Activated T-helper 2 cell treated with anti-CD3 and anti-CD28 coated beads, Interferon-gamma antibody, Interleukin-2, Interleukin-4, amounts not matched to agents 10 μg/mL and 5 μg/mL and 100 μg/mL, durations not matched to agents 14 hours and 24 hours and 36 hours (primary cell): ENCODE data around the gene NFS1. TPM values are rescaled to one million over a fixed set of nuclear protein-coding genes. Genes with fewer than 3 reads are reported as not detected.

Source experiments
- DNase-seq: peaks from one replicate; pipeline ENCODE4 v3.0.0; 2021; ENCODE audit warnings: low spot score
- H3K27ac Mint-ChIP-seq: one replicate; pipeline ENCODE4 v1.8.0; 2021; ENCODE audit warnings: mixed read lengths
- H3K27me3 Mint-ChIP-seq: one replicate; pipeline ENCODE4 v1.8.0; 2021; ENCODE audit warnings: low read depth, mixed read lengths
- H3K36me3 Mint-ChIP-seq: one replicate; pipeline ENCODE4 v1.8.0; 2021; ENCODE audit warnings: low read depth, mixed read lengths
- H3K4me1 Mint-ChIP-seq: one replicate; pipeline ENCODE4 v1.8.0; 2021; ENCODE audit warnings: low read depth, mixed read lengths
- H3K4me3 Mint-ChIP-seq: one replicate; pipeline ENCODE4 v1.8.0; 2021; ENCODE audit warnings: low read depth, mild to moderate bottlenecking, moderate library complexity, mixed read lengths
- H3K9me3 Mint-ChIP-seq: one replicate; pipeline ENCODE4 v1.8.0; 2021; ENCODE audit warnings: mixed read lengths
- intact Hi-C: fragments of 100-400 bp; cut with micrococcal nuclease; formaldehyde crosslinking; loops from one replicate; pipeline ENCODE4 v1.15.1; 2023
- total RNA-seq: library from RNA; stranded (reverse); gene quantifications from 2 replicates; pipeline ENCODE4 v1.2.3, GENCODE V29; 2022

The NFS1 gene
- total RNA-seq, 1 donor from 2014 or later, result 39.1 TPM

DNA sequence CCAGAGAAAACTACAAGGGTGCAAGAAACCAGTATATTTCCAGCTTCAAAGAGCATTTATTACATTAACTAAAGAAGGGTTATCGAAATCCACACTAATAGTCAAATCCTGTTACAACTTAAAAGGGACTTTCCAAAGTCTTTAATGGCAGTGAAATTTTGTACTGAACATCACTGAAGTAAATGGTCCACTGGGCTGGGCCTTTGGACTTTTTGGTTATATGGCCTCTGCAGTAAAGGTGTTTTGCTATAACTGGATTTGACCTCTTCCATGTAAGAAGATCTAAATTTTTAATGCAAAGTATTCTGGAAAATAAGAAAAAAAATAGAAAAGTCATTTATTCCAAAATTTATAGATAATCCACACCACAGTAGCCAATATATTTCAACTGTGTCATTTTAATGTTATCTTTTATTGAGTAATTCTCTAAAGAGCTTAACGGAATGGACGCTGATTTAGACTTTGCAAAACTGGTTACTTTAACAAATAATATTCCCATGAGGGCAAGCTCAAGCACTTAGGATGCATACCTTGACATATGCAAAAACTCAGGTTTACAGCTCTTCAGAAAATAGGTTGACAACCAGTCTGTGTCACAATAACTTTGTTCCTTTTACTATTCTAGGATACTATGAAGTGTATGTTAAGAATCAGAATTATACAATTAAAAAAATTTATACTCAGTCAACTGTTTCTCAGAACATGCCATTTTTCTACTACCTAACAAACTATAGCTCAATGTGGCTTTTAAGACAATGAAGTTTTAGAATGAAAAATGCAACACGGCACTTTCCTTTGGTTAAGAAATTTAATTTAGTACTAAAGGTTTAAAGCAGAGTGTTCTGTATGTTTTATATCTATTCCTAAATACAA lies 35.9 kb upstream of the NFS1 start:
- H3K36me3 Mint-ChIP-seq, result peaks cover 91% of the 10 kb centered on the region
- no peaks in the 10 kb centered on the region for H3K9me3 Mint-ChIP-seq

DNA sequence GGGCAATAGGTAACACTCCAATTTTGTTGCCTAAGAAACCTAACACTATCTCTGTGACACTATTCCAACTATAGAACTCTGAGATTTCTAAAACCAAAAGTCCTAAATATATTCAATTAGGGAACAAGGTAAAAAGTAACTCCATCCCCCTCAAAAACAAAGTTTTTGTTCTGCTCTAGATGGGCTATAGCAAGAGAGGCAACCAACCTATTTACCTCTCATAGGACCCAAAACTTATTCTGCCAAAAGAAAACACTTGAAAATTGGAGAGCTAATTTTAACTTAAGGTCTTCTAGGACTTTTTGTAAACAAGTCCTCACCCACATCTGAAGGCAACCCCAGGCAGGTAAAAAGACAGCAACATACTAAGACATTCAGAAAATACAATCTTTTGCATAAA lies 35.2 kb upstream of the NFS1 start:
- Mint-ChIP-seq H3K36me3 (peaks cover 91% of the 10 kb centered on the region), H3K9me3 (no peaks in the 10 kb centered on the region), H3K4me1 (peaks cover 41% of the 10 kb centered on the region), H3K27ac (peak overlapping the region; percentile 19), H3K27me3 (no peaks in the 10 kb centered on the region), H3K4me3 (peak overlapping the region; percentile 27)
- intact Hi-C loops, result no loop called here
- no peak for DNase-seq

More for the DNA sequence above, 35.9 kb upstream of the NFS1 start:
- Mint-ChIP-seq H3K4me3 (no peak overlapping the region), H3K4me1 (peaks cover 45% of the 10 kb centered on the region), H3K27ac (no peak overlapping the region), H3K27me3 (no peaks in the 10 kb centered on the region)
- DNase-seq, result no peak
- intact Hi-C loops, result no loop called here

DNA sequence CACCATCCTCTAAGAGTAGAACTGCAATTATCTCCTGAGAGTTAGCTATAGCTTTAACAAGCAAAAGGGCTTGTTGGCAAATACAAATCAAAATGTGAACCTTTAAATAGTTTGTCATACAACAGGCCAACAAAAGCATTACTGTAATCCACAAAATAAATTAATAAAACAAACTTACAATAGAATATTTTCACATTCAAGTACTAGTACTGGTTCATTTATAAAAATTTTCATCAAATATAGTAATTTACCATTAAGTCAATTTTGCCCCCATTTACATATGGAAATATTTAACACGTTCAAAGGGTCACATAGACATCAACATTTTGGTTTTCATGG lies 33.5 kb upstream of the NFS1 start:
- Mint-ChIP-seq H3K4me3 (peak overlapping the region; percentile 8), H3K36me3 (peaks cover 82% of the 10 kb centered on the region), H3K27me3 (no peaks in the 10 kb centered on the region), H3K9me3 (no peaks in the 10 kb centered on the region), H3K4me1 (peaks cover 30% of the 10 kb centered on the region), H3K27ac (no peak overlapping the region)
- intact Hi-C loops, result no loop called here
- DNase-seq, result no peak

DNA sequence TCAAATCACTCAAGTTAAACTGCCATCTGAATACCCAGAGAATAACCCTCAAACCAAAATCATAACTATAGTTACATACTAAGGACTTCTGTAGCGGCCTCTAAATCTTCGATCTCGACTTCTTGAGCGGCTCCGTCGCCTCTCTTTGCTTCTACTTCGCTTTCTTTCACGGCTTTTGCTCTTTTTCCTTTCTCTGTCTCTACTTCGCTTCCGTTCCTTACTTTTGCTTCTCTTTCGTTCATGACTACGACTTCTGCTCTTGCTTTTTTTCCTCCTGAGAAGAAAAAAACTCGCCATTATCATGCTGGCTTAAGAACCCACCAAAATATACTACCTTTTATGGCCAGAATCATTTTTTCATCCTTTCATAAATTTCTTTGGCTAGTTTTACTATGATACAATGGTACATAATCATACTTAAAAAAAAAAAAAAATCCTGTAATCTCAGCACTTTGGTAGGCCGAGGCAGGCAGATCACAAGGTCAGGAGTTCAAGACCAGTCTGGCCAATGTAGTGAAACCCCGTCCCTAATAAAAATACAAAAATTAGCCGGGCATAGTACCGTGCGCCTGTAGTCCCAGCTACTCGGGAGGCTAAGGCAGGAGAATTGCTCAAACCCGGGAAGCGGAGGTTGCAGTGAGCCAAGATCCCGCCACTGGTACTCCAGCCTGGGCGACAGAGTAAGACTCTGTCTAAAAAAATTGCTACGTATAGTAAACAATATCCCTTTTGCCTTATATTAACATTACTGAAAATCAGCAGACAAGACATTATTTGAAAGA lies 32.9 kb upstream of the NFS1 start:
- Mint-ChIP-seq H3K9me3 (no peaks in the 10 kb centered on the region), H3K27me3 (no peaks in the 10 kb centered on the region), H3K4me1 (peaks cover 30% of the 10 kb centered on the region), H3K27ac (peak overlapping the region; percentile 6), H3K4me3 (no peak overlapping the region), H3K36me3 (peaks cover 81% of the 10 kb centered on the region)
- intact Hi-C loops, result no loop called here
- no peak for DNase-seq

DNA sequence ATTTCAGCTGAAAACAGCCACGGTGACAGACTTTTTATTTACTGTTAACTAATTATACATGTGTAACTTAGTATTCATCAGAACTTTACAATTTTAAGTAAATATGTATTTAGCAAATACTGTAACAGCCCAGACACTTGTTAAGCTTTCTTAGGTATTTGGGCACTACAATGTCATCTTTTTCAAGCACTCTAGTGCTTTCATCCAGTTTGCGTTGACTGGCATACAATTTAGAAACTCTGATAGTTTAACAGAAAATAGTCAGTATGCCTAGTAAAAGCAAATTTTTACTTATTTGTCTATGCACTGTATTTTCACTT lies 32.3 kb upstream of the NFS1 start:
- Mint-ChIP-seq H3K4me3 (no peak overlapping the region), H3K27me3 (no peaks in the 10 kb centered on the region), H3K9me3 (no peaks in the 10 kb centered on the region), H3K36me3 (peaks cover 81% of the 10 kb centered on the region), H3K4me1 (peaks cover 34% of the 10 kb centered on the region), H3K27ac (no peak overlapping the region)
- intact Hi-C loops, result no loop called here
- no peak for DNase-seq

DNA sequence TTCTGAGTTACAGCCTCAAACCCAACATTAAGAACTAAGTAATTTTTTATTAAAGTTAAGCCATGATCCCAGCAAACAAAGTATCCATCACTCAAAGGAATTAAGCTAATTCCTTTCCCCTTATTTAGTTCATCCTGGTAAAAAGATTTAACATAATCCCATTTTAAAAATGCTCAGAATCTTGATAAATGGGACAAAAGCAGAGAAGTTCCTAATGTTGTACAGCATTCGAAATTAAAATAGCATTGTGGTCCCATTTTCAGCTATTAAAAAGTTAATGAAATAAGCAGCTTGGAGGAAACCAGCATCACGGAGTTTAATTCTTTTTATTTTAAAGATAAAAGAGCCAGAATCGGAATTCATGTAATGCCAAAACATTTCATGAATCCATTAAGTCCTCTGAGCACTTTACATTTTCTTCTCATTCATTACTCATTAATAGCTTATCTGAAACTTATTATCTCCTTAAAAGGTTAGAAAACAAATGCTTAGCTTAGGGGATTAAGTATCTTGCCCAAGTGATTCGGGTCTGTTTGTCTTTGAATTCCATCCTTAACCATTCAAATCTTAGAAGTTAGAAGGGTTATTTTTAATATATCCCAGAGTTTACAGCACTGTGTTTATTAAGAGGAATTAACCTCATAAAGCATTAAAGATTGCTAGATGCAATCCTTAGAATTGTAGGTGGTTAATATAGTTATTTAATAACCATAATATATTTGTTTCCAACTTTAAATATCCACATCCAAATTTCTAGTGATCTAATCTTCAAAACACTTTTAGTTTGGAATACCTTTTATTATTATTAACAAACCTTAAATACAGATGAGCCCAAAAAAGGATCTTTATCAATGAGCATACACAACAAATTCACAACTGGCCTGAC lies 31.7 kb upstream of the NFS1 start:
- peaks cover 30% of the 10 kb centered on the region for H3K4me1 Mint-ChIP-seq

DNA sequence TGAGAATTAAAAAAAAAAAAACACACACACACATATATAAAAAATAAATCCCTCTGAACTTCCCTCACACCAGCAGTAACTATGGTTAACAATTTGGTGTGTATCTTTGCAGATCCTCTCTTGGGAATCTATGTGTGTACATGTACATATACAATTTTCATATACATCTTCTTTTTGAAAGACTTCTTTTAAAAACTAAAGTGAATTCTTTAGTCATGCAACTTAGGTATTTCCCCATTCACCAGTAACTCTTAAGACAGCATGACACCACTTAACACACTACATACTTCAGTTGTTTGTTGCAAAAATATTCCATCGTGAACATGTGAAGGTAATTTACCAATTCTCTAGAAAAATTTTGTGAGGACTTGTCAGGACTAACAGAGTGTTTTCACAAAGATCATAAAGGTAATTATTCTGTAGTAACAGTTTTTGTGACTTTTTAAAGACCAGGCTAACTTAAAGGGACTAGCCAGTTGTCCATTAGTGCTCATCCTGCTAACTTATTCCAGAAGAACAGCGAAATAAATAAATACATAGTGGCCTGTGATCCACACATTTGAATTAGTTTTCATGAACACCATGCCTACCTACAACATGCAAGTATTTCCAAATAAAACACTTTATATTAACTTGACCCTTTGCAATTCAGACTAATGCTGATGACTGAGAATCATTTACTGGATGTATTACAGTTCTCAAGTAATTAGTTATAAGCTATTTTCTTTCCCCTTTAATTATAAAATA lies 30.9 kb upstream of the NFS1 start:
- Mint-ChIP-seq H3K36me3 (peaks cover 82% of the 10 kb centered on the region), H3K4me1 (peaks cover 27% of the 10 kb centered on the region), H3K9me3 (no peaks in the 10 kb centered on the region), H3K4me3 (no peak overlapping the region), H3K27me3 (no peaks in the 10 kb centered on the region), H3K27ac (no peak overlapping the region)
- no peak for DNase-seq
- intact Hi-C loops, result no loop called here

More for the DNA sequence above, 31.7 kb upstream of the NFS1 start:
- Mint-ChIP-seq H3K27me3 (no peaks in the 10 kb centered on the region), H3K27ac (no peak overlapping the region), H3K9me3 (no peaks in the 10 kb centered on the region), H3K4me3 (no peak overlapping the region), H3K36me3 (peaks cover 80% of the 10 kb centered on the region)
- DNase-seq, result no peak
- intact Hi-C loops, result no loop called here

DNA sequence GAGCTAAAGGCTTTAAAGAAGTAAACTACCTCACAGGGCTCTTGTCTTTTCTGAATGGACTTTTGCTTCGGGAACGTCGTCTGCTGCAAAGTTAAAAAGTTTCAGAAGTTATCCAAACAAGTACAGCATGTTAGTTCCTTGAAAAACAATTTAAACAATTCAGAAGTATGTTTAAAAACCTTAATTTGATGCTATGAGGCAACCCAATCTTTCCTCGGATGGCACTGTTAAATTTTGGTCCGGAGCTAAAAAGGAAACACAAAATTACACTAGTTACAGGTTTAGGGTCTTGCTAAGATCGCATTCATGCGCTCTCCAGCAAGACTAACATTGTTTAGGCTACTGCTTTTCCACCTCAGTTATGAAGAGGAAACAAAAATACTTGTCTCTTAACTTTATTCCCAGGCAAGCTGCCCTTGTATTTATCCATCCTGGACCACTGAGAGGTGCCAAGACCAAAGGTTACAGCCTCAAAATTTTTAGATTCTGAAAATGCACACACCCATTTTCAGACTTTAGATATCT lies 30.2 kb upstream of the NFS1 start:
- H3K4me3 Mint-ChIP-seq, result no peak overlapping the region
- DNase-seq, result no peak
- no peaks in the 10 kb centered on the region for H3K27me3 Mint-ChIP-seq
- intact Hi-C loops, result no loop called here
- H3K36me3 Mint-ChIP-seq, result peaks cover 80% of the 10 kb centered on the region
- H3K9me3 Mint-ChIP-seq, result no peaks in the 10 kb centered on the region
- H3K27ac Mint-ChIP-seq, result no peak overlapping the region
- H3K4me1 Mint-ChIP-seq, result peaks cover 25% of the 10 kb centered on the region

DNA sequence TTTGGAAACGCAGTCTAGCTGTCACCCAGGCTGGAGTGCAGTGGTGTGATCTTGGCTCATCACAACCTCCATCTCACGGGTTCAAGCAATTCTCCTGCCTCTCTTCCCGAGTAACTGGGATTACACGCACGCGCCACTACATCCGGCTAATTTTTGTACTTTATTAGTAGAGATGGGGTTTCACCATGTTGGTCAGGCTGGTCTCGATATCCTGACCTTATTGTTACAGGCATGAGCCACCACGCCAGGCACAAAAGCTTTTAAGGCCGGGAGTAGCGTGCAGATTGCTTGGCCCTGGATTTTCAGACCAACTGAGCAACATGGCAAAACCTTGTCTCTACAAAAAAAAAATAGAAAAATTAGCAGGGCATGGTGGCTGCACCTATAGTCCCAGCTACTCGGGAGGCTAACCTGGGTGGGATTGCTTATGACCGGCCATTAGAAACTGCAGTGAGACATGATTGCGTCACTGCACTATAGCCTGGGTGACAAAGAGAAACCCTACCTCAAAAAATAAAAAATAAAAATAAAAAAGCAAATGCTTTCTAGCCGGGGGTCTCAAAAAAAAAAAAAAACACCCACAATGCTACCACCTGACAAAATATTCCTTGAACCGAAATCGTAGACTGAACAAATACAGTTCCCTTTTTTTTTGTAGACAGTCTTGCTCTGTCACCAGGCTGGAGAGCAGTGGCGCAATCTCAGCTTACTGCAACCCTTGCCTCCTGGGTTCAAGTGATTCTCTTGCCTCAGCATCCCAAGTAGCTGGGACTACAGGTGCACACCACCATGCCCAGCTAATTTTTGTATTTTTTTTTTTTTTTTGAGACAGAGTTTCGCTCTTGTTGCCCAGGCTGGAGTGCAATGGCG lies 27.9 kb upstream of the NFS1 start:
- H3K27me3 Mint-ChIP-seq, result no peaks in the 10 kb centered on the region
- H3K9me3 Mint-ChIP-seq, result no peaks in the 10 kb centered on the region
- intact Hi-C loops, result no loop called here
- peaks cover 81% of the 10 kb centered on the region for H3K36me3 Mint-ChIP-seq
- DNase-seq, result no peak
- no peak overlapping the region for H3K27ac Mint-ChIP-seq
- peaks cover 17% of the 10 kb centered on the region for H3K4me1 Mint-ChIP-seq
- no peak overlapping the region for H3K4me3 Mint-ChIP-seq

DNA sequence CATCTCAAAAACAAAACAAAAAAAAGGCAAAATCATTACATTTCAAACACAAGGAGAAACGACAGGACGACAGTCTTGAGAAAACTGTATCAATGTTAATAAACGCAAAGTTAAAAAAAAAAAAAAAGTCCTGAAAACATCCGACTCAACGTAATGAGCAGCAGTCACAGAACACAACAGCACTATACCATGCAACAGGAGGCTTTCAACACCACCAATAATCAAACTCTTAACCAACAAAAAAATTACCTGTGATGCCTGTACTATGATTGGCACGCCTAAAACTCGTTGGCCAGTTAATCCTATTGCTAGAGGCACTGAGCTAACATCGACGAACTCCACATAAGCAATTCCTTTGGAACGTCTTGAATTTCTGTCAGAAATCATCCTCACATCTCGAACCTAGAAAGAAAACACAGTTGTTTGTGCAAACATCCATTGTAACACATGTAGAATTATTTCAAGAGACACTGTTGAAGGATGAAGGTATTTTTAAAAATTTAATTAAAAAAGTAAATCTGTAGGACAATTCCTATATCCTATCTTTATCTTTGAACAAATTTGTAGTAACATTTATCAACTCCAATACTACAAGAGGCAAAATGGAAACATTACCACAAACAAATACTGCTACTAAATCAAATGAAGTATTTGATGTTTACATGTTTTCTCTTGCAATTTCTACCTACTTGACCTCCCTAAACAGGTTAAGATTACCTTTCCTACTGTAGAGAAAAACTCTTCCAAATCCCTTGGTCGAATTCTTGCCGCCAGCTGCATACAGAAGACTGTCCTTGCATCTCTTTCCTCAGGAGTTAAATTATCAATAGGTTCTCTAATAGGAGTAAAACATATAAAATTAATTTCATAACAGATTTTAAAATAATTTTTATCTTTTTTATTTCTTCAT lies 25.4 kb upstream of the NFS1 start:
- Mint-ChIP-seq H3K27me3 (no peaks in the 10 kb centered on the region), H3K4me3 (no peak overlapping the region), H3K27ac (no peak overlapping the region), H3K36me3 (peaks cover 85% of the 10 kb centered on the region), H3K4me1 (peaks cover 19% of the 10 kb centered on the region), H3K9me3 (no peaks in the 10 kb centered on the region)
- no peak for DNase-seq
- intact Hi-C loops, result no loop called here
